ENCODE data around the gene NCR3LG1.

The NCR3LG1 gene, protein sequence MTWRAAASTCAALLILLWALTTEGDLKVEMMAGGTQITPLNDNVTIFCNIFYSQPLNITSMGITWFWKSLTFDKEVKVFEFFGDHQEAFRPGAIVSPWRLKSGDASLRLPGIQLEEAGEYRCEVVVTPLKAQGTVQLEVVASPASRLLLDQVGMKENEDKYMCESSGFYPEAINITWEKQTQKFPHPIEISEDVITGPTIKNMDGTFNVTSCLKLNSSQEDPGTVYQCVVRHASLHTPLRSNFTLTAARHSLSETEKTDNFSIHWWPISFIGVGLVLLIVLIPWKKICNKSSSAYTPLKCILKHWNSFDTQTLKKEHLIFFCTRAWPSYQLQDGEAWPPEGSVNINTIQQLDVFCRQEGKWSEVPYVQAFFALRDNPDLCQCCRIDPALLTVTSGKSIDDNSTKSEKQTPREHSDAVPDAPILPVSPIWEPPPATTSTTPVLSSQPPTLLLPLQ

DNA sequence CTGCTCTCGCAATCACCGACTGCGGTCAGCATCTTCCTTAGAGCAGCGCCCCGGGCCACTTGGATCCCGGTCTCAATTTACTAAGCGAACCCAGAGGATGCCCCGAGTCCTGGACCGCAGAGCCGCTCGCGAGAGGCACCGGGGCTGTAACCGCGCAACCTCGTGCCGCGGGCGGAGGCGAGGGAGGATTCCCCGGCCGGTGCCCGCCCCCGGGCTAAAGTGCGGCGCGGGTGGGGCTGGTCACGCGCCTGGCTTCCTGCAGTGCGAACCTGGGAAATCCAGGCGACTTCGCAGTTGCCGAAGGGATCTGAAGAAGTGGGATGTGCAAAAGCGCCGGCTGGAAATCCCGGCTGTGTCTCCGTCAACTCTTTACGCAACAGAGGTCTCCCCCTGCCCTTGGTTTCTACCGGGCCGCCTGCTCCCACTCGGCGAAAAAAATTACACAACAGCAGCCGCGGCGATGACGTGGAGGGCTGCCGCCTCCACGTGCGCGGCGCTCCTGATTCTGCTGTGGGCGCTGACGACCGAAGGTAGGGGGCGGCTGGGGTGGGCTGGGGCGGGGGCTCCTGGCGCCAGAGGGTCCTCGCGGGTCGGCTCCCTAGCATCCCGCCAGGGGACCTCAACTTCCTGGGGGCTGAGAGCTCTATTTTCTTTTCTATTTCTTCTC lies at the start of gene NCR3LG1:
NCR3LG1 (plus strand) TSS at position 291 of the 667 bp plus-strand sequence; CDS start at position 461, 170 bp downstream.
- H3K4me3 ChIP-seq: peak within 1 kb of the TSS; percentile 47 to 78 (median 59)
- H3K27ac ChIP-seq: peak within 1 kb of the TSS in 10 of 21 experiments; percentile 18 to 81 (median 48)

DNA sequence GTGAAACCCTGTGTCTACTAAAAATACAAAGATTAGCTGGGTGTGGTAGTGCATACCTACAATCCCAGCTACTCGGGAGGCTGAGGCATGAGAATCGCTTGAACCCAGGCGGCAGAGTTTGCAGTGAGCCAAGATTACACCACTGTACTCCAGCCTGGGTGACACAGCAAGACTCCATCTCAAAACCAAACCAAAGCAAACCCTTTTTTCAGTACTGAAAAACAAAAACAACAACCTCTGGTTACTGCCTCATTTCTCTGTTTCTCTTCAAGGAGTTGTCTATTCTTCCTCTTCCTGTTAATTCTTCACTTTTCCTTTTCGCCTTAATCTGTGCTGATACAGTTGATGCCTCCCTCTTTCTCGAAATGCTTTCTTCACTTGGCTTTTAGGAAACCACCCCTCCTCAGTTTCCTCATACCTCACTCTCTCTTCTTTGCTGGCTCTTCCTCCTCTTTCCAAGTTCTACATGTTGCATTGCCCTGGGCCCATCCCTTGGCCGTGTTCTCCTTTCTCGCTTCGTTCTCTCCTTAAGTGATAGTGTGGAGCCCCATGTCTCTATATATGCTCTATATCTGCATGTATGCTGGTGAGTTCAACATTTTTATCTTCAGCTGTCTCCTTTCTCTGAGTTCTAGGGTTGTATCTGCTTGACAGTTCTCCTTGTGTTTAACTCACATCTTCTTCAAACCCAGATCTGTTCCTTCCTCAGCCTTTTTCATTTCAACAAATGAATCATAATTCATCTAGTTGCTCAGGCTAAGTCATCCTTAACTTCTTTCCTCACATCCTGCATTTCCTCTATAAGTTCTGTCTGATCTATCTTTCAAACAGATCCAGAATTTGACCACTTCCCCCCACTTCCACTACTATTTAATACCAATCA lies 38.0 kb upstream of the NCR3LG1 start:
- no peak overlapping the region for H3K4me3 ChIP-seq
- H3K27ac ChIP-seq: peak overlapping the region in 3 of 21 experiments; percentile 17 to 39 (median 36)

DNA sequence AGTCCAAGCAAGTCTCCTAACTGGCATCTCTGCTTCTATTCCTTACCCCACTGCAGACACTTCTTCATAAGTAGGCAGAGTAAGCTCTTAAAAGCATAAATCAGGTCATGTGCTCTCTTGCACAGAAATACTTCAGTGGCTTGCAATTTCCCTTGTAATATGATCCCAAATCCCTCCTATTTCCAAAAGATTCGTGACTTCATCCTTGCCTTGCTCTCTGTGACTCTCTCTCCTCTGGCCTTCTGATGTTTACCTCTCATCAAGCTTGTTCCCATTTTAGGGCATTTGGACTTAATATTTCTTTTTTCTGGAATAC lies 37.4 kb upstream of the NCR3LG1 start:
- peak overlapping the region in 2 of 21 experiments; percentile 36 to 39 for H3K27ac ChIP-seq
- no peak overlapping the region for H3K4me3 ChIP-seq

DNA sequence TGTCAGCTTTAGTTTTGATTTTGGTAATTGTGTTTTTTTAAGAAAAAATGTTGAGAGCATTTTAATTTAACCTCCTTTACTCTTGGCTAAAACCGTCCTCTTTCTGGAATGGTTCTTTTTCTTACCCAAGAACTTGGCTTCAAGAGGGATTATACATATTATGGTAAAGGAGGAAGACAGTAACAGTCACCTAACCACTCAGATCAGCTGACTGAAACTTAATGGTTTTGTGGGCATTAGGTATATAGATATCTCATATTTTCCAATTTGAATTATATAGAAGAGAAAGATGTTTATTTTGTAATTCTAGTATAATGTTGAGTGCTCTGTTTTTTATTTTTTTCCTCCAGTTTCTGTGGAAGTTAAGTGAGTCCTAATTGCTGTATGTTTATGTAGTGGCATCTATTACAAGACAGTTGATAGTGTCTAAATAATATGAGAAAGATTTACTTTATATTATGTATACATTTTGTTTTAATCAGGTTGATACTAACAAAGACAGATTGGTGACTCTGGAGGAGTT lies 36.6 kb upstream of the NCR3LG1 start:
- Histone ChIP-seq H3K27ac (no peak overlapping the region), H3K4me3 (no peak overlapping the region)

DNA sequence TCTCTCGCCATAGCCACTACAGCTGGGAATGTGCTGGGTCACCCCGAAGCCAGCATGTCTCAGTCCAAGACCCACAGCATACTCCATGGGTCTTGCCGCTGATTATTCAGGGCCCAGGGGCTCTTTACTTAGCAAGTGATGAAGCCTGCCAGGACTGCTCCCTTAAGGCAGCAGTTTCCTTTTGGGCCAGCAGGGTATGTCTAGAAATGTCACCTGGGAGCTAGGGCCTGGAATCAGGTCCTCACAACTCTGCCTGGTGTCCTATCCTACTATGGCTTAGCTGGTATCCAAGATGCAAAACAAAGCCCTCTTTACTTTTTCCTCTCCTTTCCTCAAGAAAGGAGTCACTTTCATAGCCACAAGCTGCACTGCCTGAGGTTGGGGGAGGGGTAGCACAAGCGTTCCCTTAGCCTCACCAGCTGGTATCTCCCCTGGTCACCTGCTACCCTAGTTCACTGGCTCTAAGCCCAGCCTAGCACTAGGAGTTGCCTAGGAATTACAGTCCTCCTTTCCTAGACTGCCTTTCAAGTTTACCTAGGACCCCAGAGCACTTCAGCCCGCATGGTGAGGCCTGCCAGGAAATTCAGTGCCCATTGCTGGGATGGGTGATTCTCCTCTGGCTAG lies 22.6 kb upstream of the NCR3LG1 start:
- Histone ChIP-seq H3K4me3 (no peak overlapping the region), H3K27ac (no peak overlapping the region)

DNA sequence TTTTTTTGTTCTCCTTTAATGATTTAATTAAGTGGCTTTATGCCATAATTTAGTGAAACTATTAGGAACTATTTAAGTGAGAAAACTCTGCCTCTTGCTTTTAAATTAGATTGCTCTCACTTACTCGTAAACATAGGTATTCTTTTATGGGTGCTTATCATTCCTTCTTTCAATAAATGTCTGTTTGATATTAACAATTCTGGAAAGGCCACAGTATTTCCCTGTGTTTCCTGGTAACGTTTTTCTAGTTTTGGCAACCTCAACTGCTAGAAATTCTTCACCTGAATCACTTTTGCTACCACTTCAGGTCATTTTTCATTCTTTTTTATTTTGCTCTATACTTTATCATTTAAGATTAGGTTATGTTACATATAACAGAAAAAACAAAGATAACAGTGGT lies 19.9 kb upstream of the NCR3LG1 start:
- Histone ChIP-seq H3K27ac (no peak overlapping the region), H3K4me3 (no peak overlapping the region)

DNA sequence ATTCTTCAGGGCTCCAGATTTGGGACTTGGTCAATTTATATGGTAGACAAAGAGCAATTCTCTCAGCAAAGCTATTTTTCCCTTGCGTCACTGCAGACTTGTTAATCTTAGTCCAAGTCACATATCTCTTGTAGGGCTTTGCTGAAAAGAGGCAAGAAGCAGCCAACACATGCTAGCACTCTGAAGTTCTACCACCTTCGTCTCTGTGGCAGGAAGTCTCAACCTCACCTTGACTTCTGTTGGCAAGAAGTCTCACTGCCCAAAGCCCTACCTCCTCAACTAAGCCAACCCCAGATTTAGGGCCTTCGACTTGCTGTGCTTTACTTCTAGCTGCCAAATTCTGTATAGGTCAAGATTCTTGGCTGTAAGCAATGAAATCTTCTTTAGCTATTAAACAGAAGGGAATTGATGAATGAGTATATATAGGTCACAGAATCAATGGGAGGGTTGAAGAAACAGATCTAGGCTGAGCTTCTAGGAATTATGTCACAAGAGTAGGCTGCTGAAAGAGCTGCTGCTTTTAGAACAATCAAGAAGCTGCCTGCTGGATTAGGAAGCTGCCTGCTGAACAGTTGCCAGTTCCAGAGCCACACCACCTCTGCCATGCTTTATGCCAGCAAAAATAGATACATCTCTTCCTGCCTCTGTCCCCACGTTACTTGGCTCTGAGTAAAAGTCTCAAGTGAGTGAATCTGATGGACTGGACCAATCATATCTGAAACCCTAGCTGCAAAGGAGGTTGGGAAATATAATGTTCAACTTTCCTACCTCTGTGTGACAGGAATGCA lies 17.6 kb upstream of the NCR3LG1 start:
- peak overlapping the region in 1 of 21 experiments; percentile 6 for H3K27ac ChIP-seq
- no peak overlapping the region for H3K4me3 ChIP-seq

DNA sequence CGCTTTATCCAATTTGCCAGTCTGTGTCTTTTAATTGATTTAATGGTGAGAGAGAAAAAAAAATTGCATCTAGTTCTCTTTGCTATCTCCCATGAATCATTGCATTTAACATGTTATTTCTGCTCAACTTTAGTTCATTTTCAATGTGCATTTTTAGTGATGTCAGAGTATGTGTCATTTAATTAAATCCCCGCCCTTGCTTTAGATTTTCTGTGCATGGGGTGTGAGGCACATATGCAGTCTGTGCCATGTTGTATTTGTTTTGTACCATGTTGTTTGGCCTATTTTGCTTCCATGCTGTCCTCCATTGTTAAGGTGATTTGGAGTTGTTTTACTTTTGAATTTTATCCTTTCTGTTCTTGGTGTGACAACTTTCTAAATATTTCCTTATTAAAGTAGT lies 8.3 kb upstream of the NCR3LG1 start:
- H3K4me3 ChIP-seq: no peak overlapping the region
- H3K27ac ChIP-seq: no peak overlapping the region

DNA sequence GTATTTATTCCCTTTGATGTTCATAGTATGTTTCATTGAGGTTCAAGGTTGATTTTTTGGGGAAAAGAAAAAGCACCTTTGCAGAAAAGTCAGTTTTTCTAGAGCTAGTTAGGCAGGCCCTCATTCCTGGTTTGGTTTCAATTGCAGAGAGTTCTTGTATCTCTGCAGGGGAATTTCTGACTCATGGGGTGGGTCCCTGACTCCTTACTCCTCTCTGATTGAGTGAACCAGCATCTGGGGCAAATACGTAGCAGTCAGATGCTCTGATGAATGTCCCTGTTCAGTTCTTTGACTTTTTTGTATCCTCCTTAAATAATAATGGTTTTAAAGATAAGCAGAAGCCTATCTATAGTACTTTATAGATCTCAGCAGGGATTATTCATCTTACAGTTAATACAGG lies 7.7 kb upstream of the NCR3LG1 start:
- no peak overlapping the region for H3K27ac ChIP-seq
- no peak overlapping the region for H3K4me3 ChIP-seq

DNA sequence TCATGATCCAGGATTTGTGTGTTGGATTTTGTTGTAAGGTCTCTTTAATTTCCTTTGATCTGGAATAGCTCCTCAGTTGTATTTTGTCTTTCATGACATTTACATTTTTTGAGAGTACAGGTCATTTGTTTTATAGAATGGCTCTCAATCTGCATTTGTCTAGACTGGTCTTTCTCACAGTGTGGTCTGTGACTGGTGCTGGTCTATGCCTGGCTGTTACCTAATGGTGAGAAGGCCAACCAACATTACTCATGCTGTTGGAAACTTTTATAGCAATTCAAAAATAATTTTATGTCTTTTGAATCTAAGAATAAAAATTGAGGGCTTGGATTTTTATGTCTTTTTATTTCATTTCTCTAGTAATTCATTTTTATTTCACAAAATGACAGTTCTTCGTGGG lies 3.9 kb upstream of the NCR3LG1 start:
- no peak overlapping the region for H3K4me3 ChIP-seq
- no peak overlapping the region for H3K27ac ChIP-seq

DNA sequence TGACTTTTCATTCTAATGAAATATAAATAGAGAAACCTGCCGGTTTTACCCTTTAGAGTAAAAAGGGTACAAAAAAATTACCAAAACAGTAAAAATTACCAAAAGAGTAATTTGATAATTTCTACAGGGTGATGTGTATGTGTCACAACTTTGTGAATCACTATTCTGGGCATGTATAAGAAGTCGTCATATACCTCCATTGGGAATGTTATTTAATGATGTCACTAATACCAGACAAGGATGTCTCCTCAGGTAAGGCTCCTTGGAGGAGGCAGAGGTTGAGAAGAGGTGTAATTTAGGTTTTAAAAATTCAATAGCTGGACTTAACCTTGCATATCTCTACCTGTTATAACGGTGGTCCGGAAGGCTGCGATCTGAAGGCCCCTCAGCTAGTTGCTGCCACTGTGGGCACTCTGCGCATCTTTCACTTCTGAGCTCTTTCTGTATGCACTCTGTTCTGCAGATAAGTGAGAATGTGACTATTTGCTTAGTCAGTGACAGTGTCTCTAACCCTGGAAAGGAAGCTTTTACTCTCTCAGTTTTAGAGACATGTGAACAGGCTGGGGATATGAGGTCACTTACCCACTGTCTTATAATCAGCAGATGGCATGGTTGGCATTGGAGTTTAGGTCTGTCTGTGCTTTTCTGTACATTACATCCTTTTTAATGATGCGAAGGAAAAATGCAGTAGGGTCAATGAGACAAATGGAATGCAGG lies 987 bp upstream of the NCR3LG1 start:
- no peak overlapping the region for H3K4me3 ChIP-seq
- H3K27ac ChIP-seq: no peak overlapping the region

DNA sequence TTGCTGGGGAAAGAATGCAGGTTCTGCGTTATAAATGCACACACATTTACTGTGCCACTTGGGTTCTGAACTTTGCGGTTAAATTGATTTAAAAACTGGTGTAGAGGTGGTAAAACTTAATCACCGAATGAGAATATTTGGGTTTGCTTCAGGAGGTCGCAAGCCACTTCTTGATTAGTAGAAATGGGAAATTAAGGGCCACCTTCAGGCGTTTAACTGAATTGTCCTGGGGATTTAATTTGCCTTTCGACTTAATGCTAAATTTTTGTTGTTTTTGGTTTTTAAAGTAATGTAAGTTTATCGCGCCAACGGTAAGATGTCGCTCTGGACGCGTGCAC lies 459 bp upstream of the NCR3LG1 start:
- Histone ChIP-seq H3K27ac (peak overlapping the region in 3 of 21 experiments; percentile 32 to 60 (median 59)), H3K4me3 (peak overlapping the region; percentile 47 to 78 (median 59))

DNA sequence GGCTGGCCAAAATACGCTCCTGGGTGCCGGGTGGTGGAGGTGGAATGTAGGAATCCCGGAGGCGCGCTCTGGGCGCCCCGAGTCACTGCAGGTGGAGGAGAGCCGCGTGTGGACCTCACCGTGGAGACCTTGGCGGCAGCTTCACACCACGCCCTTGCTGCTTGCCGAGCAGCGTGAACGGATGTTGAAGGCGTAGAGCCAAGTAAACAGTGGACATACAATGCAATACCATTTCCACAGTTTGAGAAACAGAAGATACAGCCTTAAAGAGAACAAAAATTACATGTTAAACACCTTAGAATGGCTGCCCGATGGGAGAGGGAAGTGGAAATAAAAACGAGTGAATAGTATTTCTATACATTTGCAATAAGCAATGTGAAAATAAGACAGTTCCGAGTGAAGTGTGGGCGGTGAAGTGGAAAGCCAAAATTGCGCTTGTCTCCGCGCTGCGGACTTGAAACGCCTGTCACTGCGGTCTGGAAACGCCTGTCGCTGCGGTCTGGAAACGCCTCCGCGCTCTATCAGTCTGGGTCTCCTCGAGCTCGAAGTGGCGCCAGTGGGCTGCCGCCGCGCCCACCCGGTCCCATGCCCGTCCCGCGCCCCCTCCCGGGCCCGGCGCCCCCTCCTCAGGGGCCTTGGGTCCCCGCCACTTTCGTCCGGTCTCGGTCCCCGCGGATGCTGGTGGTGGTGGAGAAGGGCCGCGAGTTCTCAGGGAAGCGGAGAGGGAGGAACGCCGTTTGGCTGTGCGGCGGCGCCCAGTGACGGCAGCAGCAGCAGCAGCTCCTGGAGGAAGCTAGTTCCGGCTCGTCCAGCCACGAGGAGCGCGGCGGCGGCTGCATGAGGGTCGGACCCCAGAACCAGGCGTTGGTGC lies 1.6 kb downstream of the NCR3LG1 start:
- Histone ChIP-seq H3K27ac (peak overlapping the region in 18 of 21 experiments; percentile 16 to 83 (median 58)), H3K4me3 (peak overlapping the region; percentile 47 to 78 (median 59))

DNA sequence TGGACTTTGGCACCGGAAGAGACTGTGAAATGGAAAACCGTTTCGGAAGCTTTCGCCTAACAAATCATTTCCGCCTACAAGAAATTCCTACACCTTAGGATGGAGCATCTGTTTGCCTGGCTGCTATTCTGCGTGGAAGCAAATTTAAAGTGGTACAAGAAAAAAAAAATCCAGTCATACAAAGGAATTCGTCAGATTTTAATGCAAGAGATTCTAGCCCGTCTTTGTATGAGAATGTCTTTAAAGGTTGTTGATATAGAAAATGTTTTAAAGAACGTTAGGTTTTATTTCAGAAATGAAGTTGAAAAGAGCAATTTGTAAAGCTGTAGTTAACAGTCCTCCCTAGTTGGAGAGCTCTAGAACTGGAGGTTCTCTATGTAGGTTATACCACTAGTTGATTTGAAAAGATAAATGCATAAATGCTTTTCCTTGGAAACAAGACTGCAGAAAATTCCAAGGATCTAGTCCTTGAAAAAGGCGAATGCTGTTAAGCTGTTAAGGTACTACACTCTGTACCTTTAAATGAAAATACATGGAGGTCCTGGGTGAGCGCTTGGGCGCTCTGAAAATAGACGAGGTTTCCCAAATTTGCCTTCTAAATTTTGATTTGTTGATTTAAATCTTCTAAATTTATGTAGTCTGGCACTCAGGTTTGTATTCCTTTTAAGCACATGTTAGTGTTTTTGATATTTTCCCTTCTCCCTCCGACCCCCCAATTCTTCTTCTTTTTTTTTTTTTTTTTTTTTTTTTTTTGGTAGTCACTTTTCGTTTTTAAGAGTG lies 2.4 kb downstream of the NCR3LG1 start:
- H3K4me3 ChIP-seq: peak overlapping the region; percentile 47 to 78 (median 59)
- H3K27ac ChIP-seq: peak overlapping the region in 13 of 21 experiments; percentile 16 to 83 (median 59)

DNA sequence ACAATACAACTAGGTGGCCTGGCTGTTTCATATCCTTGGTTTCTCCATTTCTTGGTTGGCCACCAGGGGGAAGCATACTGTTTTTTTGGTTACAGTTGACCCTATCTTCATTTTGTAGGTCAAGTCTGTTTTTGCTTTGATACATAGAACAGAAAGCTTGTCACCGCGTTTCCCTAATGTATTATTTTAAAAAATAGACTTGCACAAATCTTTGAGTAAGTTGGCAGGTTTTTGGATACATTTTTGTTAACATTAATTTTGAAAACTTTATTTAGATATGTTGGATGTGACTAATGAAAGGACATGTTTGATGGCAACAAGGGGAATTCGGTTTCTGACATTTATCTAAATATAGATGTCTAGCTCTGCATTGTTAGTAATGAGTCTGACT lies 3.0 kb downstream of the NCR3LG1 start:
- no peak overlapping the region for H3K4me3 ChIP-seq
- no peak overlapping the region for H3K27ac ChIP-seq

DNA sequence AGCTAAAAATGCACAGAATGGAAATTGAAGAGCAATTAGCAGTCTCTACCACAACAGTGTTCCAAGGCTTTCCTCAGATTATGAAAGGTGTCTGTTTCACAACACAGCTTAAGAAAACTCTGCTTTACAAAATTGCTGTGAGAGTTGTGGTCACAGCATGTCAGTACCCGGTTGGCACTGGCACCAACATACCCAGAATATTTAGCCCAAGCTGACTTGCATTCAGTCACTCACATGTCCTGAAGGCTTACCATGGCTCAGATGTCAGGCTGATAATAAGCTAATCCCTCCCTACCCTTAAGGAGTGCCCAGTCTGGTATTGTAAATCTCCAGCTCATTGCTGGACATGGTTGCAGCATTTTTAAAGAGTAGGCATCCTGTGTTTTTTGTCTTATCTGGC lies 14.9 kb downstream of the NCR3LG1 start:
- no peak overlapping the region for H3K4me3 ChIP-seq
- H3K27ac ChIP-seq: no peak overlapping the region

DNA sequence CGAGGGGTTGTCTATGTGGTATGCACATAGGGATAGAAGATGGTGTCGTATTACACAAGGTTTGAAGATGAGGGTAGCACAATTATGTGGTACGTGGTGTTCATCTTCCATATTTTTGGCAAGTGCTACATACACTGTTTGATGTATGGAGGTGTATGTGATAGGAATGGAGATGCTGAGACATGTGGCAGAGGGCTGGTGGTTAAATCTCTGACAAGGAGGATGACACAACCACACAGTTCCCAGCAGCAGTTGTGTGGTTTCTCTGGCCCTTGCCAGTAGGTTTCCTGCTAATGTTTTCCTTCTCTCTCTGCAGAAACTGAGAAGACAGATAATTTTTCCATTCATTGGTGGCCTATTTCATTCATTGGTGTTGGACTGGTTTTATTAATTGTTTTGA lies 17.0 kb downstream of the NCR3LG1 start:
- Histone ChIP-seq H3K4me3 (no peak overlapping the region), H3K27ac (no peak overlapping the region)
